Lower lobe of right lung (tissue), 2 donors: ENCODE results near the gene CYFIP1. TPM values are rescaled to one million over a fixed set of nuclear protein-coding genes. Genes with fewer than 3 reads are reported as not detected.

Source experiments
- ATAC-seq, 2 donors: fragments of 200-7000 bp; cut with Tn5 transposase; one replicate each; pipeline ENCODE4 v1.9.1; 2020 to 2022; ENCODE audit warnings: mild to moderate bottlenecking in 2 of 2, moderate library complexity in 2 of 2
- DNase-seq: peaks from one replicate; pipeline ENCODE4 v3.0.0-alpha.2; 2020
- H3K27ac ChIP-seq: fragments of 200-600 bp; one replicate; pipeline ENCODE4 v1.8.0; 2022
- H3K27me3 ChIP-seq: fragments of 200-600 bp; one replicate; pipeline ENCODE4 v1.8.0; 2022; ENCODE audit warnings: low read depth
- H3K36me3 ChIP-seq: fragments of 200-600 bp; one replicate; pipeline ENCODE4 v1.8.0; 2022; ENCODE audit warnings: mild to moderate bottlenecking
- H3K4me1 ChIP-seq: fragments of 200-600 bp; one replicate; pipeline ENCODE4 v1.8.0; 2022
- H3K4me3 ChIP-seq: fragments of 200-600 bp; one replicate; pipeline ENCODE4 v1.8.0; 2022; ENCODE audit warnings: mild to moderate bottlenecking
- H3K9me3 ChIP-seq: fragments of 200-600 bp; one replicate; pipeline ENCODE4 v1.8.0; 2022
- CTCF ChIP-seq: fragments of 200-600 bp; IDR thresholded peaks from one replicate; pipeline ENCODE4 v1.8.0; 2022; ENCODE audit warnings: antibody characterized with exemption, mild to moderate bottlenecking
- intact Hi-C: fragments of 100-400 bp; cut with DNase I; formaldehyde crosslinking; loops from one replicate; pipeline ENCODE4 v1.11.0; 2022
- total RNA-seq: library from RNA; stranded (reverse); fragmentation: NEBNext Ultra II Directional; extraction: Animal tissue kit (Norgen Biotek cat#: 25700); gene quantifications from one replicate; pipeline ENCODE4 v1.2.1, GENCODE V29; 2021
- donor health status: DM: no; HTN: yes; CAD: no; lungs with severe emphysema.

Gene CYFIP1
- total RNA-seq, 1 donor from 2014 or later: 153 TPM

GRCh38 chr15:22870865-22871264, 109.3 kb downstream of the CYFIP1 start:
- no peaks in the 10 kb centered on the region for H3K9me3 ChIP-seq
- intact Hi-C loops: no loop called here

GRCh38 chr15:22869856-22870255, 110.3 kb downstream of the CYFIP1 start:
- intact Hi-C loops: no loop called here
- Histone ChIP-seq H3K27me3 (no peaks in the 10 kb centered on the region), H3K27ac (no peak overlapping the region), H3K4me3 (no peak overlapping the region), H3K4me1 (no peaks in the 10 kb centered on the region), H3K36me3 (peaks cover 100% of the 10 kb centered on the region), H3K9me3 (no peaks in the 10 kb centered on the region)
- ATAC-seq (no peak), DNase-seq (no peak)
- no peak for TF ChIP-seq CTCF

More at GRCh38 chr15:22870865-22871264, 109.3 kb downstream of the CYFIP1 start:
- H3K27ac ChIP-seq: no peak overlapping the region
- no peak overlapping the region for H3K4me3 ChIP-seq
- H3K27me3 ChIP-seq: no peaks in the 10 kb centered on the region
- H3K4me1 ChIP-seq: no peaks in the 10 kb centered on the region
- peaks cover 100% of the 10 kb centered on the region for H3K36me3 ChIP-seq
- DNase-seq: no peak
- ATAC-seq: no peak
- no peak for TF ChIP-seq CTCF

GRCh38 chr15:22868928-22869327, 111.2 kb downstream of the CYFIP1 start:
- Histone ChIP-seq H3K27ac (no peak overlapping the region), H3K9me3 (no peaks in the 10 kb centered on the region), H3K36me3 (peaks cover 97% of the 10 kb centered on the region), H3K27me3 (no peaks in the 10 kb centered on the region), H3K4me3 (no peak overlapping the region), H3K4me1 (no peaks in the 10 kb centered on the region)
- no peak for ATAC-seq
- TF ChIP-seq CTCF: no peak
- DNase-seq: no peak
- intact Hi-C loops: no loop called here

GRCh38 chr15:22868495-22868894, 111.7 kb downstream of the CYFIP1 start:
- DNase-seq: no peak
- no peaks in the 10 kb centered on the region for H3K27me3 ChIP-seq
- TF ChIP-seq CTCF: no peak
- peaks cover 97% of the 10 kb centered on the region for H3K36me3 ChIP-seq
- H3K9me3 ChIP-seq: no peaks in the 10 kb centered on the region
- intact Hi-C loops: no loop called here
- no peak overlapping the region for H3K27ac ChIP-seq
- no peak overlapping the region for H3K4me3 ChIP-seq
- ATAC-seq: no peak
- no peaks in the 10 kb centered on the region for H3K4me1 ChIP-seq

GRCh38 chr15:22867886-22868285, 112.3 kb downstream of the CYFIP1 start:
- no peak for TF ChIP-seq CTCF
- Histone ChIP-seq H3K4me1 (no peaks in the 10 kb centered on the region), H3K4me3 (no peak overlapping the region), H3K36me3 (peaks cover 97% of the 10 kb centered on the region), H3K27ac (no peak overlapping the region), H3K9me3 (no peaks in the 10 kb centered on the region), H3K27me3 (no peaks in the 10 kb centered on the region)
- DNase-seq: no peak
- no peak for ATAC-seq
- intact Hi-C loops: no loop called here

- H3K36me3 ChIP-seq: peaks cover 96% of the 10 kb centered on the region
- ATAC-seq: no peak
- H3K27ac ChIP-seq: no peak overlapping the region
- H3K27me3 ChIP-seq: no peaks in the 10 kb centered on the region
- no peak for DNase-seq
- no peaks in the 10 kb centered on the region for H3K4me1 ChIP-seq
- no peak for TF ChIP-seq CTCF
- intact Hi-C loops: no loop called here
- no peaks in the 10 kb centered on the region for H3K9me3 ChIP-seq
- no peak overlapping the region for H3K4me3 ChIP-seq
Observed at GRCh38 chr15:22866079-22866478, 114.1 kb downstream of the CYFIP1 start.
